Measurements from ENCODE around the gene PLLP.

DNA sequence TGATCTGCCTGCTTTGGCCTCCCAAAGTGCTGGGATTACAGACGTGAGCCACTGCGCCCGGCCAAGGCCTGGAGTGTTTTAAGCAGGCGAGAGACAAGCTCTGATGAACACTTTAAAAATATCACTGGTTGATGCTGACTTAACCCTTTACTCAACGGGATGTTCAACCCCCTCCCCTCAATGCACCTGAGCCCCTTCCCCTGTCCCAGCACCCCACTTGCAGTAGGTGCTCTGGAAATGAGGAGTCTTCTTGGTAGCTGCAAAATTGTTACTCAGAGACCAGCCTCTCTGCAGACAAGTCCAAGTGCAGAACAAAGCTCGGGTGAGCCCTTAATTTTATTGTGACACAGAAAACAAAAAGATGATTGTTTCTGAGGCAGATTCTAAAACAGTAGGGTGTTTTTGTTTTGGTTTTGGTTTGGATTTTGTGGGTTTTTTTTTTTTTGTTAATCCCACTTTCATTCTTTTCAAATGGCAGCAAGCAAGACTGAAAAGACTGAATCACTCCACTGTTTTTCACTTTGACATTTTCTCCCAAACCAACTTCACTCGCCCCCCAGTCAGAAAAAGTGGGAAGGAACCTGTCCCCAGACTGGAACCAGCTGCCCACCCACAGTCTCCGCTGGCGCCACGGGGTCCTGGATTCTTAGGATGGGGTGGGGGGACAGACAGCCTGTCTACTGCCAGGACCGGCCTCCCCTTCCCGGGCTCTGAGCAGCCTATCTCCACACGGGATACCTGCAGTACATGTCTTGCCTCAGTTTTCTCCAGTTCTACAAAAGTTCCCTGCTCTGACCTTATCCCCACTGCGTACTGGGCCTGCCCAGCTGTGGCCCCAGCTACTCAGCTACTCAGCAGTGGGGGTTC, 5.2 kb upstream of the PLLP start:
- TF ChIP-seq, protein P1, sequence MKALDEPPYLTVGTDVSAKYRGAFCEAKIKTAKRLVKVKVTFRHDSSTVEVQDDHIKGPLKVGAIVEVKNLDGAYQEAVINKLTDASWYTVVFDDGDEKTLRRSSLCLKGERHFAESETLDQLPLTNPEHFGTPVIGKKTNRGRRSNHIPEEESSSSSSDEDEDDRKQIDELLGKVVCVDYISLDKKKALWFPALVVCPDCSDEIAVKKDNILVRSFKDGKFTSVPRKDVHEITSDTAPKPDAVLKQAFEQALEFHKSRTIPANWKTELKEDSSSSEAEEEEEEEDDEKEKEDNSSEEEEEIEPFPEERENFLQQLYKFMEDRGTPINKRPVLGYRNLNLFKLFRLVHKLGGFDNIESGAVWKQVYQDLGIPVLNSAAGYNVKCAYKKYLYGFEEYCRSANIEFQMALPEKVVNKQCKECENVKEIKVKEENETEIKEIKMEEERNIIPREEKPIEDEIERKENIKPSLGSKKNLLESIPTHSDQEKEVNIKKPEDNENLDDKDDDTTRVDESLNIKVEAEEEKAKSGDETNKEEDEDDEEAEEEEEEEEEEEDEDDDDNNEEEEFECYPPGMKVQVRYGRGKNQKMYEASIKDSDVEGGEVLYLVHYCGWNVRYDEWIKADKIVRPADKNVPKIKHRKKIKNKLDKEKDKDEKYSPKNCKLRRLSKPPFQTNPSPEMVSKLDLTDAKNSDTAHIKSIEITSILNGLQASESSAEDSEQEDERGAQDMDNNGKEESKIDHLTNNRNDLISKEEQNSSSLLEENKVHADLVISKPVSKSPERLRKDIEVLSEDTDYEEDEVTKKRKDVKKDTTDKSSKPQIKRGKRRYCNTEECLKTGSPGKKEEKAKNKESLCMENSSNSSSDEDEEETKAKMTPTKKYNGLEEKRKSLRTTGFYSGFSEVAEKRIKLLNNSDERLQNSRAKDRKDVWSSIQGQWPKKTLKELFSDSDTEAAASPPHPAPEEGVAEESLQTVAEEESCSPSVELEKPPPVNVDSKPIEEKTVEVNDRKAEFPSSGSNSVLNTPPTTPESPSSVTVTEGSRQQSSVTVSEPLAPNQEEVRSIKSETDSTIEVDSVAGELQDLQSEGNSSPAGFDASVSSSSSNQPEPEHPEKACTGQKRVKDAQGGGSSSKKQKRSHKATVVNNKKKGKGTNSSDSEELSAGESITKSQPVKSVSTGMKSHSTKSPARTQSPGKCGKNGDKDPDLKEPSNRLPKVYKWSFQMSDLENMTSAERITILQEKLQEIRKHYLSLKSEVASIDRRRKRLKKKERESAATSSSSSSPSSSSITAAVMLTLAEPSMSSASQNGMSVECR (CRISPR knock-in tag; IDR thresholded peaks at IDR 0.05), result no peak
- TF ChIP-seq CEBPB (tag; IDR thresholded peaks at IDR 0.05) (no peak), ZNF354B (CRISPR knock-in tag; IDR thresholded peaks at IDR 0.05) (no peak), CHD7 (IDR thresholded peaks at IDR 0.05; ENCODE audit: low read depth, low read length) (no peak), NR3C1 (CRISPR knock-in tag; IDR thresholded peaks at IDR 0.05) (no peak), FOXA3 (CRISPR knock-in tag; conservative IDR thresholded peaks at IDR 0.05 in 1 of 2, IDR thresholded peaks at IDR 0.05 in 1 of 2) (no peak), CTCF (IDR thresholded peaks at IDR 0.05 in 2 of 3, conservative IDR thresholded peaks at IDR 0.05 in 1 of 3; ENCODE audit: insufficient read depth in 2 of 3, low read depth in 1 of 3, low read length in 3 of 3) (no peak), CHD2 (IDR thresholded peaks at IDR 0.05; ENCODE audit: low read depth, low read length) (no peak), HMGN3 (IDR thresholded peaks at IDR 0.05; ENCODE audit: borderline replicate concordance, extremely low read depth, insufficient read length, low read depth, low read length) (no peak), SMAD3 (CRISPR knock-in tag; conservative IDR thresholded peaks at IDR 0.05) (no peak)

Data from K562 (cell line).